SH-SY5Y (cell line): Measurements from ENCODE around the gene WRAP73.

Experiments used
- GATA2 ChIP-seq: IDR thresholded peaks from 2 replicates; pipeline ENCODE4 v1.6.1; 2011; ENCODE audit warnings: mild to moderate bottlenecking, low read depth, low read length
- GATA3 ChIP-seq: IDR thresholded peaks from 2 replicates; pipeline ENCODE4 v1.6.1; 2011; ENCODE audit warnings: low read depth, mild to moderate bottlenecking, low read length, moderate library complexity

GRCh38 chr1:3641816-3642215 is 8.1 kb downstream of the WRAP73 start:
- TF ChIP-seq GATA2 = no peak
- no peak for TF ChIP-seq GATA3
